HG02571 (cell line): Measurements from ENCODE around the gene KCNMA1.
"Not testable (repeated sequence)": the region's sequence is repeated elsewhere in the genome, so short reads cannot be mapped to it uniquely, and the experiment has no call there.

Experiments
- ATAC-seq: cut with Tn5 transposase; IDR thresholded peaks from one replicate; pipeline ENCODE4 v1.9.1; 2021; ENCODE audit warnings: mild to moderate bottlenecking, moderate library complexity; ENCODE audit not compliant: unreplicated experiment

The KCNMA1 gene

GRCh38 chr10:77608281-77608680, 29.3 kb downstream of the KCNMA1 start:
- ATAC-seq, result no peak

GRCh38 chr10:77606751-77607150, 30.9 kb downstream of the KCNMA1 start:
- no peak for ATAC-seq

- ATAC-seq, result no peak
Measured at GRCh38 chr10:77605466-77605865, 32.1 kb downstream of the KCNMA1 start.

- ATAC-seq, result no peak
Measured at GRCh38 chr10:77604941-77605351, 32.7 kb downstream of the KCNMA1 start.

- no peak for ATAC-seq
Measured at GRCh38 chr10:77604063-77604462, 33.5 kb downstream of the KCNMA1 start.

- peak; percentile 58 for ATAC-seq
Measured at GRCh38 chr10:77603534-77603927, 34.1 kb downstream of the KCNMA1 start.

- ATAC-seq, result no peak
Measured at GRCh38 chr10:77602913-77603533, 34.6 kb downstream of the KCNMA1 start.

GRCh38 chr10:77602231-77602912, 35.2 kb downstream of the KCNMA1 start:
- ATAC-seq, result no peak

- no peak for ATAC-seq
Measured at GRCh38 chr10:77601488-77601887, 36.1 kb downstream of the KCNMA1 start.

- ATAC-seq, result no peak
Measured at GRCh38 chr10:77600640-77601039, 37.0 kb downstream of the KCNMA1 start.

- no peak for ATAC-seq
Measured at GRCh38 chr10:77599651-77600050, 38.0 kb downstream of the KCNMA1 start.

GRCh38 chr10:77598606-77599005, 39.0 kb downstream of the KCNMA1 start:
- no peak for ATAC-seq

GRCh38 chr10:77597560-77597959, 40.0 kb downstream of the KCNMA1 start:
- no peak for ATAC-seq

GRCh38 chr10:77594471-77594783, 43.2 kb downstream of the KCNMA1 start:
- ATAC-seq, result no peak

- no peak for ATAC-seq
Measured at GRCh38 chr10:77593771-77594470, 43.7 kb downstream of the KCNMA1 start.

GRCh38 chr10:77592946-77593636, 44.5 kb downstream of the KCNMA1 start:
- no peak for ATAC-seq

GRCh38 chr10:77592510-77592909, 45.1 kb downstream of the KCNMA1 start:
- ATAC-seq, result no peak

- ATAC-seq, result no peak
Measured at GRCh38 chr10:77591238-77591880, 46.2 kb downstream of the KCNMA1 start.

- ATAC-seq, result no peak
Measured at GRCh38 chr10:77590344-77591237, 47.0 kb downstream of the KCNMA1 start.

- ATAC-seq, result not testable (repeated sequence)
Measured at GRCh38 chr10:77589703-77590102, 47.9 kb downstream of the KCNMA1 start.
